SK-N-SH (cell line): ENCODE measurements around the gene PPP2R5B. TPM values are rescaled to one million over a fixed set of nuclear protein-coding genes. Genes with fewer than 3 reads are reported as not detected.

Experiments
- CTCF ChIA-PET: fragments of 300-600, 350-600 bp; formaldehyde crosslinking; extraction: SDS; loops from one replicate; lab custom pipeline; 2021; lab: Yijun Ruan, JAX
- POLR2A ChIA-PET: fragments of 350-600 bp; sonication (Branson Sonifier 250); formaldehyde crosslinking; extraction: SDS; loops from one replicate; lab custom pipeline; 2020; ENCODE audit warnings: antibody characterized with exemption, inconsistent platforms; lab: Yijun Ruan, JAX
- DNase-seq: peaks from one replicate; pipeline ENCODE4 v3.0.0; 2012
- H2AFZ ChIP-seq: fragments of 200-600 bp; sonication (generic); 2 replicates; pipeline ENCODE4 v1.8.1; 2016; ENCODE audit warnings: antibody characterized with exemption, mild to moderate bottlenecking, low read depth
- H3F3A ChIP-seq: fragments of 200-600 bp; sonication (generic); replicated peaks from 2 replicates; pipeline ENCODE3; 2016; ENCODE audit warnings: antibody characterized with exemption, mild to moderate bottlenecking; ENCODE audit not compliant: insufficient read depth
- H3K27ac ChIP-seq, 2 experiments: fragments of 200-500 bp in 1 of 2; fragments of 200-600 bp in 1 of 2; sonication (Bioruptor generic) in 1 of 2; sonication (generic), shearing (Covaris generic) in 1 of 2; 2 replicates each; pipeline versions ENCODE4 v1.5.1 to v1.6.1; 2014 to 2016; ENCODE audit warnings: low read depth in 2 of 2, inconsistent platforms in 1 of 2, low read length in 1 of 2, mild to moderate bottlenecking in 1 of 2, mixed read lengths in 1 of 2
- H3K27me3 ChIP-seq: fragments of 200-600 bp; sonication (generic), shearing (Covaris generic); 2 replicates; pipeline ENCODE4 v1.6.1; 2016; ENCODE audit warnings: mixed run types; ENCODE audit not compliant: insufficient read depth
- H3K36me3 ChIP-seq, 2 experiments: fragments of 200-500 bp in 1 of 2; fragments of 200-600 bp in 1 of 2; sonication (Bioruptor generic) in 1 of 2; sonication (generic) in 1 of 2; replicated peaks in 1 of 2; 2 replicates each; pipeline versions ENCODE3 to v1.5.1; 2014 to 2016; ENCODE audit warnings: low read length in 1 of 2, mild to moderate bottlenecking in 1 of 2; ENCODE audit not compliant: insufficient read depth in 2 of 2, control insufficient read depth in 1 of 2
- H3K4me1 ChIP-seq, 2 experiments: fragments of 200-500 bp in 1 of 2; fragments of 200-600 bp in 1 of 2; sonication (Bioruptor generic) in 1 of 2; sonication (generic), shearing (Covaris generic) in 1 of 2; 2 replicates each; pipeline versions ENCODE4 v1.5.1 to v1.6.1; 2014 to 2016; ENCODE audit warnings: low read depth in 1 of 2, low read length in 1 of 2, mixed run types in 1 of 2; ENCODE audit not compliant: insufficient read depth in 2 of 2, control insufficient read depth in 1 of 2
- H3K4me2 ChIP-seq: fragments of 200-600 bp; sonication (generic), shearing (Covaris generic); 2 replicates; pipeline ENCODE4 v1.6.1; 2017; ENCODE audit warnings: mixed run types
- H3K4me3 ChIP-seq, 2 experiments: fragments of 200-500 bp in 1 of 2; fragments of 200-600 bp in 1 of 2; sonication (Bioruptor generic) in 1 of 2; sonication (generic), shearing (Covaris generic) in 1 of 2; 2 replicates each; pipeline versions ENCODE4 v1.5.1 to v1.8.1; 2014 to 2016; ENCODE audit warnings: low read depth in 2 of 2, inconsistent platforms in 1 of 2, low read length in 1 of 2, mild to moderate bottlenecking in 1 of 2, mixed read lengths in 1 of 2, moderate library complexity in 1 of 2
- H3K79me2 ChIP-seq: fragments of 200-600 bp; sonication (generic); 2 replicates; pipeline ENCODE4 v1.8.1; 2017; ENCODE audit warnings: mild to moderate bottlenecking; ENCODE audit not compliant: insufficient read depth
- H3K9ac ChIP-seq: fragments of 200-600 bp; sonication (generic); 2 replicates; pipeline ENCODE4 v1.6.1; 2017; ENCODE audit warnings: mixed run types
- H3K9me2 ChIP-seq: fragments of 200-600 bp; sonication (generic); 2 replicates; pipeline ENCODE4 v1.6.1; 2017; ENCODE audit warnings: mixed run types
- H3K9me3 ChIP-seq: fragments of 200-600 bp; sonication (generic); 2 replicates; pipeline ENCODE4 v1.6.1; 2017; ENCODE audit warnings: mixed run types, mild to moderate bottlenecking, moderate library complexity
- H4K20me1 ChIP-seq: fragments of 200-600 bp; sonication (generic); 2 replicates; pipeline ENCODE4 v1.6.1; 2017; ENCODE audit warnings: mild to moderate bottlenecking, mixed run types; ENCODE audit not compliant: insufficient read depth
- ELF1 ChIP-seq: IDR thresholded peaks from 2 replicates; pipeline ENCODE4 v1.4.0; 2012
- EP300 ChIP-seq, 2 experiments: IDR thresholded peaks; 2 replicates each; pipeline versions ENCODE4 v1.4.0 to v1.6.1; 2012; ENCODE audit warnings: borderline replicate concordance in 1 of 2, low read depth in 1 of 2, low read length in 1 of 2
- EZH2phosphoT487 ChIP-seq: fragments of 200-600 bp; sonication (generic); IDR thresholded peaks from 2 replicates; pipeline ENCODE4 v1.6.1; 2017; ENCODE audit warnings: low read depth, mixed run types, mild to moderate bottlenecking, antibody characterized with exemption, moderate library complexity, borderline replicate concordance
- FOSL2 ChIP-seq: IDR thresholded peaks from 2 replicates; pipeline ENCODE4 v1.4.0; 2012; ENCODE audit warnings: low read depth, mild to moderate bottlenecking, moderate library complexity, borderline replicate concordance
- FOXM1 ChIP-seq: IDR thresholded peaks from 2 replicates; pipeline ENCODE4 v1.4.0; 2012; ENCODE audit warnings: low read depth, mild to moderate bottlenecking
- GATA2 ChIP-seq: sonication (generic); formaldehyde crosslinking; IDR thresholded peaks from 2 replicates; pipeline ENCODE4 v1.5.0; 2020; ENCODE audit warnings: mild to moderate bottlenecking, missing genetic modification reagents
- JUND ChIP-seq: IDR thresholded peaks from 2 replicates; pipeline ENCODE4 v1.4.0; 2012
- MXI1 ChIP-seq: IDR thresholded peaks from 2 replicates; pipeline ENCODE4 v1.6.1; 2012; ENCODE audit warnings: mild to moderate bottlenecking, low read depth, low read length, improper control_type of control experiment
- RAD21 ChIP-seq: IDR thresholded peaks from 2 replicates; pipeline ENCODE4 v1.6.1; 2012; ENCODE audit warnings: mild to moderate bottlenecking, low read length
- RFX5 ChIP-seq: IDR thresholded peaks from 2 replicates; pipeline ENCODE4 v1.6.1; 2012; ENCODE audit warnings: mild to moderate bottlenecking, improper control_type of control experiment, low read length
- SMC3 ChIP-seq: IDR thresholded peaks from 2 replicates; pipeline ENCODE4 v1.6.1; 2012; ENCODE audit warnings: low read depth, low read length, improper control_type of control experiment
- TAF1 ChIP-seq: IDR thresholded peaks from 2 replicates; pipeline ENCODE4 v1.6.1; 2012; ENCODE audit warnings: low read depth, mild to moderate bottlenecking, low read length, moderate library complexity, borderline replicate concordance
- TCF12 ChIP-seq: IDR thresholded peaks from 2 replicates; pipeline ENCODE4 v1.4.0; 2012
- TEAD4 ChIP-seq: IDR thresholded peaks from 2 replicates; pipeline ENCODE4 v1.4.0; 2012; ENCODE audit warnings: mild to moderate bottlenecking, borderline replicate concordance; ENCODE audit not compliant: insufficient read depth
- WGBS: methylation state at CpG from one replicate; pipeline ENCODE4 v1.1.6; 2017; ENCODE audit warnings: low lambda C conversion rate; 5-methylcytosine and 5-hydroxymethylcytosine counted together
- polyA plus RNA-seq, 3 experiments: library from polyadenylated mRNA; depleted of rRNA; stranded (reverse); fragments of >200 nt; gene quantifications; 2 replicates each; pipeline ENCODE4 v1.2.3, GENCODE V29; 2012
- TF ChIP-seq, protein P1 (sequence below): fragments of 200-600 bp; sonication (generic); IDR thresholded peaks from 2 replicates; pipeline ENCODE4 v1.6.1; 2017; ENCODE audit warnings: antibody characterized with exemption, mild to moderate bottlenecking, moderate library complexity
- TF ChIP-seq, protein P2 (sequence below): IDR thresholded peaks from 2 replicates; pipeline ENCODE4; 2012
- TF ChIP-seq, protein P3 (sequence below): IDR thresholded peaks from 2 replicates; pipeline ENCODE4 v1.6.1; 2012; ENCODE audit warnings: mild to moderate bottlenecking, low read depth, low read length, moderate library complexity
- TF ChIP-seq, protein P4 (sequence below): fragments of 150-350 bp; IDR thresholded peaks from 2 replicates; pipeline ENCODE4 v1.6.1; 2017; ENCODE audit warnings: antibody characterized with exemption, low read length, low read depth, borderline replicate concordance
- TF ChIP-seq, protein P5 (sequence below): IDR thresholded peaks from 2 replicates; pipeline ENCODE4 v1.4.0; 2012; ENCODE audit warnings: low read depth, borderline replicate concordance

PPP2R5B gene
- polyA plus RNA-seq, 1 of the 3 experiments (the other 2 are of a cell fraction), result 15.1 TPM

DNA sequence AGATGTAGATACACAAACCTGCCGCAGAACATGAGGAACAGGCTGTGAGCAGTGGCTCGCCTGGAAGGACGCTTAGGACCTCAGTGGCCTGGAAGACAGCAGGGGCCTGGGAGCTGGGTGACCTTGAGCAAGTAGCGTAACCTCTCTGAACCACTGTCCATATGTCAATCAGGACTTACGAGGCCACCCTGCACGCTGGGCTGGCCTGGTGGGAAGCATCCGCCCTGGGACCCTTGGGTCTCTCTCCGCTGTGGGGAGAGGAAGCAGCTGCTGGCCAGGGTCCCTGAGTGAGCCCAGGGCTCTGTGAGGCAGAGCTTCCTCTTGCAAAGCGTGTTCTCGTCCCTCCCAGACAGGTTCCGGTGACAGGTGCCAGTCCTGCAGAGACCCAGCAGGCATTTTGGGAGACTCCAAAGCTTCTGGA is 32.1 kb upstream of the PPP2R5B start:
- POLR2A ChIA-PET, result interaction anchor here (0.6 to 0.7 kb wide), 2 partner anchors 10 to 28 kb away, joined by 3 to 4 read pairs; no protein-coding TSS in a partner anchor
- WGBS, result 87% methylated on average over 10 of the region's 11 CpGs

DNA sequence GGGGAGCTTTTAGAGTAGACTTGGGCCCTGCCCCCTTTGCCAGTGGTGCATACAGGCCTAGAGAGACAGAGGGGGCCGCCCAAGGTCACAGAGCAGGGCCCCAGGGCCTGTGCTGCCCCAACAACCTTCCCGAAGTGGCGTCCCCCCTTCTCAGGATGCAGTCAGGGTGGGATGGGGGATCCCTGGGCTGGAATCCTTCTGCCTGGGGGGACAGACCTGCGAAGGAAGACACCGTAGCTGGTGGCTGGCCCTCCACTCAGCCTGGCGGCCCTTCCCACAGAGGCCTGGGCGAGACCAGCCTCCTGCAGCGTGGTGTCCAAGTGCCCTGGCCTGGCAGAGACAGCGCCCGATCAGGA is 31.7 kb upstream of the PPP2R5B start:
- CTCF ChIA-PET, result interaction anchor here (0.9 to 26.7 kb wide), 8 partner anchors 16 to 121 kb away, joined by 3 to 530 read pairs (median 5); partner anchors contain the start of genes ARL2, CDC42BPG and PPP2R5B
- no peaks in the 10 kb centered on the region for H3F3A ChIP-seq
- H3K9ac ChIP-seq, result no peak overlapping the region
- H3K4me1 ChIP-seq, result peaks cover 0 to 11% of the 10 kb centered on the region in 2 experiments; a peak in 1 of 4 replicates
- H4K20me1 ChIP-seq, result no peaks in the 10 kb centered on the region
- H3K4me2 ChIP-seq, result no peak overlapping the region
- H3K9me2 ChIP-seq, result no peaks in the 10 kb centered on the region
- peaks cover 0 to 6% of the 10 kb centered on the region in 2 experiments for H3K36me3 ChIP-seq
- H2AFZ ChIP-seq, result no peak overlapping the region
- DNase-seq, result no peak
- H3K79me2 ChIP-seq, result no peaks in the 10 kb centered on the region
- 47% methylated on average over 2 of the region's 10 CpGs for whole genome bisulfite sequencing
- H3K9me3 ChIP-seq, result no peaks in the 10 kb centered on the region
- no peaks in the 10 kb centered on the region for H3K27me3 ChIP-seq
- H3K4me3 ChIP-seq, result no peak overlapping the region
- POLR2A ChIA-PET, result interaction anchor here (0.6 to 0.7 kb wide), 2 partner anchors 10 to 28 kb away, joined by 3 to 4 read pairs; no protein-coding TSS in a partner anchor
- no peak overlapping the region for H3K27ac ChIP-seq
- TF ChIP-seq JUND (no peak), FOSL2 (no peak), ELF1 (no peak), MXI1 (no peak), RAD21 (no peak), TEAD4 (no peak), RFX5 (no peak), SMC3 (no peak), TCF12 (no peak)
- TF ChIP-seq, protein P1, sequence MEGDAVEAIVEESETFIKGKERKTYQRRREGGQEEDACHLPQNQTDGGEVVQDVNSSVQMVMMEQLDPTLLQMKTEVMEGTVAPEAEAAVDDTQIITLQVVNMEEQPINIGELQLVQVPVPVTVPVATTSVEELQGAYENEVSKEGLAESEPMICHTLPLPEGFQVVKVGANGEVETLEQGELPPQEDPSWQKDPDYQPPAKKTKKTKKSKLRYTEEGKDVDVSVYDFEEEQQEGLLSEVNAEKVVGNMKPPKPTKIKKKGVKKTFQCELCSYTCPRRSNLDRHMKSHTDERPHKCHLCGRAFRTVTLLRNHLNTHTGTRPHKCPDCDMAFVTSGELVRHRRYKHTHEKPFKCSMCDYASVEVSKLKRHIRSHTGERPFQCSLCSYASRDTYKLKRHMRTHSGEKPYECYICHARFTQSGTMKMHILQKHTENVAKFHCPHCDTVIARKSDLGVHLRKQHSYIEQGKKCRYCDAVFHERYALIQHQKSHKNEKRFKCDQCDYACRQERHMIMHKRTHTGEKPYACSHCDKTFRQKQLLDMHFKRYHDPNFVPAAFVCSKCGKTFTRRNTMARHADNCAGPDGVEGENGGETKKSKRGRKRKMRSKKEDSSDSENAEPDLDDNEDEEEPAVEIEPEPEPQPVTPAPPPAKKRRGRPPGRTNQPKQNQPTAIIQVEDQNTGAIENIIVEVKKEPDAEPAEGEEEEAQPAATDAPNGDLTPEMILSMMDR, result no peak
- TF ChIP-seq, protein P2, sequence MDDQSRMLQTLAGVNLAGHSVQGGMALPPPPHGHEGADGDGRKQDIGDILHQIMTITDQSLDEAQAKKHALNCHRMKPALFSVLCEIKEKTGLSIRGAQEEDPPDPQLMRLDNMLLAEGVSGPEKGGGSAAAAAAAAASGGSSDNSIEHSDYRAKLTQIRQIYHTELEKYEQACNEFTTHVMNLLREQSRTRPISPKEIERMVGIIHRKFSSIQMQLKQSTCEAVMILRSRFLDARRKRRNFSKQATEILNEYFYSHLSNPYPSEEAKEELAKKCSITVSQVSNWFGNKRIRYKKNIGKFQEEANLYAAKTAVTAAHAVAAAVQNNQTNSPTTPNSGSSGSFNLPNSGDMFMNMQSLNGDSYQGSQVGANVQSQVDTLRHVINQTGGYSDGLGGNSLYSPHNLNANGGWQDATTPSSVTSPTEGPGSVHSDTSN, result no peak
- TF ChIP-seq, protein P3, sequence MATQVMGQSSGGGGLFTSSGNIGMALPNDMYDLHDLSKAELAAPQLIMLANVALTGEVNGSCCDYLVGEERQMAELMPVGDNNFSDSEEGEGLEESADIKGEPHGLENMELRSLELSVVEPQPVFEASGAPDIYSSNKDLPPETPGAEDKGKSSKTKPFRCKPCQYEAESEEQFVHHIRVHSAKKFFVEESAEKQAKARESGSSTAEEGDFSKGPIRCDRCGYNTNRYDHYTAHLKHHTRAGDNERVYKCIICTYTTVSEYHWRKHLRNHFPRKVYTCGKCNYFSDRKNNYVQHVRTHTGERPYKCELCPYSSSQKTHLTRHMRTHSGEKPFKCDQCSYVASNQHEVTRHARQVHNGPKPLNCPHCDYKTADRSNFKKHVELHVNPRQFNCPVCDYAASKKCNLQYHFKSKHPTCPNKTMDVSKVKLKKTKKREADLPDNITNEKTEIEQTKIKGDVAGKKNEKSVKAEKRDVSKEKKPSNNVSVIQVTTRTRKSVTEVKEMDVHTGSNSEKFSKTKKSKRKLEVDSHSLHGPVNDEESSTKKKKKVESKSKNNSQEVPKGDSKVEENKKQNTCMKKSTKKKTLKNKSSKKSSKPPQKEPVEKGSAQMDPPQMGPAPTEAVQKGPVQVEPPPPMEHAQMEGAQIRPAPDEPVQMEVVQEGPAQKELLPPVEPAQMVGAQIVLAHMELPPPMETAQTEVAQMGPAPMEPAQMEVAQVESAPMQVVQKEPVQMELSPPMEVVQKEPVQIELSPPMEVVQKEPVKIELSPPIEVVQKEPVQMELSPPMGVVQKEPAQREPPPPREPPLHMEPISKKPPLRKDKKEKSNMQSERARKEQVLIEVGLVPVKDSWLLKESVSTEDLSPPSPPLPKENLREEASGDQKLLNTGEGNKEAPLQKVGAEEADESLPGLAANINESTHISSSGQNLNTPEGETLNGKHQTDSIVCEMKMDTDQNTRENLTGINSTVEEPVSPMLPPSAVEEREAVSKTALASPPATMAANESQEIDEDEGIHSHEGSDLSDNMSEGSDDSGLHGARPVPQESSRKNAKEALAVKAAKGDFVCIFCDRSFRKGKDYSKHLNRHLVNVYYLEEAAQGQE, result no peak
- TF ChIP-seq, protein P4, sequence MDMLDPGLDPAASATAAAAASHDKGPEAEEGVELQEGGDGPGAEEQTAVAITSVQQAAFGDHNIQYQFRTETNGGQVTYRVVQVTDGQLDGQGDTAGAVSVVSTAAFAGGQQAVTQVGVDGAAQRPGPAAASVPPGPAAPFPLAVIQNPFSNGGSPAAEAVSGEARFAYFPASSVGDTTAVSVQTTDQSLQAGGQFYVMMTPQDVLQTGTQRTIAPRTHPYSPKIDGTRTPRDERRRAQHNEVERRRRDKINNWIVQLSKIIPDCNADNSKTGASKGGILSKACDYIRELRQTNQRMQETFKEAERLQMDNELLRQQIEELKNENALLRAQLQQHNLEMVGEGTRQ, result no peak

More for the DNA sequence above, 32.1 kb upstream of the PPP2R5B start:
- Histone ChIP-seq H3K4me2 (no peak overlapping the region), H4K20me1 (no peaks in the 10 kb centered on the region), H3K9ac (no peak overlapping the region), H2AFZ (no peak overlapping the region), H3K27ac (no peak overlapping the region), H3K9me3 (no peaks in the 10 kb centered on the region), H3K79me2 (no peaks in the 10 kb centered on the region), H3K36me3 (peaks cover 0 to 2% of the 10 kb centered on the region in 2 experiments), H3K4me1 (peaks cover 0 to 15% of the 10 kb centered on the region in 2 experiments; a peak in 1 of 4 replicates), H3K4me3 (no peak overlapping the region), H3K27me3 (no peaks in the 10 kb centered on the region), H3F3A (no peaks in the 10 kb centered on the region), H3K9me2 (no peaks in the 10 kb centered on the region)
- no peak for TF ChIP-seq GATA2 (CRISPR knock-in tag)
- no peak for TF ChIP-seq TCF12
- TF ChIP-seq FOXM1, result no peak
- TF ChIP-seq, protein P5, sequence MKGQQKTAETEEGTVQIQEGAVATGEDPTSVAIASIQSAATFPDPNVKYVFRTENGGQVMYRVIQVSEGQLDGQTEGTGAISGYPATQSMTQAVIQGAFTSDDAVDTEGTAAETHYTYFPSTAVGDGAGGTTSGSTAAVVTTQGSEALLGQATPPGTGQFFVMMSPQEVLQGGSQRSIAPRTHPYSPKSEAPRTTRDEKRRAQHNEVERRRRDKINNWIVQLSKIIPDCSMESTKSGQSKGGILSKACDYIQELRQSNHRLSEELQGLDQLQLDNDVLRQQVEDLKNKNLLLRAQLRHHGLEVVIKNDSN, result no peak
- TF ChIP-seq EZH2phosphoT487, result no peak
- no peak for TF ChIP-seq RFX5
- no peak for TF ChIP-seq TAF1
- TF ChIP-seq EP300 (IDR thresholded peaks at IDR 0.05; ENCODE audit: borderline replicate concordance in 1 of 2, low read depth in 1 of 2, low read length in 1 of 2), result no peak
- TF ChIP-seq, protein P4, result no peak
- CTCF ChIA-PET, result interaction anchor here (0.7 to 26.7 kb wide), 8 partner anchors 15 to 122 kb away, joined by 3 to 530 read pairs (median 4); partner anchors contain the start of genes ARL2, CDC42BPG and PPP2R5B
- DNase-seq, result no peak
